ENCODE data around the gene DPP6.

The DPP6 gene

DNA sequence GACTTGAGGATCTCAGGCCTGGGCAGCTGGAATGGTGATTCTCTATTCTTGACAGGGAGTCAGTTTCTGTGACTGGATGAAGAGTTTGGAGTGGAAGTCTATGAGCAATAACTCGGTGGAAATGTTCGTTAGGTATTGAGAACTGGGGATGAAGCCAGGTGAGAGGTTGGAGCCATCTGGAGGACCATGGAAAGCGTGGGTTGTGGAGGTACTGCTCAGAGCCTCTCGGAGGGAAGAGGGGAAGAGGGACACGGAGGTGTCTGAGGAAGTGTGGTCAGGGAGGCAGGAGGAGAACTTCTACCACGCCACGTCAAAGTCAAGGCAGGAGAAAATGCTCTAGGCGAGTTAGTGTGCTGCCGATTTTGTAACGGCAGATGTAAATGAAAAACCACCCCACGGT is 430.7 kb downstream of the DPP6 start:
- DNase-seq: no peak

DNA sequence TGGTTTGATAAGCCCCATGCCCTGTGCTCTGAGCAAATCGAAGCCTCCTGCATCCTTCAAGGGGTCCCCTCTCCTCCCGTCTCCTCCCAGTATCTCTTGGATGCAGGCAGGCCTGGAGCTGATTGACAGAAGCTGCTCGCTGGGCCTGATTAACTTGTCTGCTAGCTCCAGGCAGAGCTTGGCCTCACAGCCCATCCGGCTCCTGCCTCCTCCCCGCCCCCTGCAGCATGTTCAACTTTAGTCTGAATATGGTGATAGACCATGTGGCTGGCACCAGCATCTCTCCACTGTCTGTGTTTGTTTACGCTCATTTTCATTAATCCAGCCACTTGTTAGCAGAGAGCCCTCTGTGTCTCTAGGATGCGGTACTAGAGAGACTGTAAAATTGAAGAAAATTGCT is 432.2 kb downstream of the DPP6 start:
- DNase-seq: no peak

DNA sequence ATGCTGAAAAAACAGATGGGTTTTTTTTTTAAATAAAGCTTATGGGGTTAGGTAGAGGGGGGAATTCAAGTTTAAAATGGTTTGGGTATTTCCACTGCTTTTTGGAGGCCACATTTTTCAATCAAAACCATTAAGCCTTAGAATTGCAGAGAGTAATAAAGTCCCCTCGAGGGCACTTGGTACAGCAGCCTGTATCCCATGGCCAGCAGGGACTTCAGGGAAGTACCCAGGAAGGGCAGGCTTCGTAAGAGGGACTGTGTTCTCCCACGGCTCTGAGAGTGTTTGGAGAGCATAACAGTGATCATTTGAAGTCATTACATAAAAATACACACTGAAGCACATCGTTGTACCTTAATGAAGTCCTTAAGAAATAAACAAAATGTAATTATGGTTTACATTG is 432.7 kb downstream of the DPP6 start:
- DNase-seq: no peak

DNA sequence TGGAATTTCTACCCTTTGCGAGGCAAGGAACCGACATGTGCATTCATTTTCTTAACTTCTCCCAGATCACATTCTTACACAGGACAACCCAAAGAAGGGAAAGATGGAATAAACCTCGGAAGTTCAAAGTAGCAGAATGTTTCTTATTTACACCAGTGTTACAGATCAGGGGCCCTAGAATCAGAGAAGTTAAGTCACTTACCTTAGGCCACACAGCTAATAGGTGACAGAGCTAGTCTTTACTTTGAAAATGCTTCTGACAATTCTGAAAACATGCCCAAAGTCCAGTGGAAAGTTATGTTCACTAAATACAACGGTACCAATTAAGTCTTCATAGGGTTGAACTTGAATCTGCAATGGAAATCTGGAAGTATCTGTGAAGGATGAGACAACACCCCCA is 437.7 kb downstream of the DPP6 start:
- DNase-seq: no peak

DNA sequence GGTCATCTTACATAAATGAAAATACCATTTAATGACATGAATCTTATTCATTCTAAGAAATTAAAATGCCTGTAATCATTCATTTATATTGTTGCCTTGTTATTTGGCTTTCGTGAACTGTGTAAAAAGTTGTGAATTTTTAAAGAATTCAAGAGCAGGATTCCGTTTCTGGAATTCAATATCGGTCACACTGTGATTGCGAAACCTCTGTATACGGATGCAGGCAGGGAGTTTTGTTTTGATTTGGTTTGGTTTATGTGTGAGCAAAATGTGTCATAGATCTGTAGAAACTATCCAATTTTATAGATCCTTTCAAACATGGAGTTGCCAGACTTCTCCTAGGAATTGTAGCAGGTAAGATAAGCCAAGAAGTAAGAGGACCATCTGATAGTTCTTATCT is 441.4 kb downstream of the DPP6 start:
- DNase-seq: no peak

DNA sequence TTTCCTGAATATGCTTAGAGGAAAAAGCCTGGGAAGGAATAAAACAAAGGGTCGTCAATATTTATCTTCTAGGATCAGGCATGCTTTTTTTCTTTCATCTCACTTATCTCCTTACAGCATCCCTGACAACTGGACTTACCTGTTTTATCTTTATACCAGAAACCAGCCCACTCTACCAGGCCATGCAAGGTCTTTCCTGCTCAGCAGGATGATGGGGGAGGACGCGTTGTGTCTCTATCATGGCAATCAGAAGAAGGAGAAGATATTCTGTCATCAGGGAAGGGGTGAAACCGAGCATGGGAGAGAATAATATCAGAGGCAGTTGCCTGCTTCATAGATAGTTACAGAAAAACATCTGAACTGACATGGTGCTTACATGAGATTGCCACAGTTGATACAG is 445.6 kb downstream of the DPP6 start:
- no peak for DNase-seq

DNA sequence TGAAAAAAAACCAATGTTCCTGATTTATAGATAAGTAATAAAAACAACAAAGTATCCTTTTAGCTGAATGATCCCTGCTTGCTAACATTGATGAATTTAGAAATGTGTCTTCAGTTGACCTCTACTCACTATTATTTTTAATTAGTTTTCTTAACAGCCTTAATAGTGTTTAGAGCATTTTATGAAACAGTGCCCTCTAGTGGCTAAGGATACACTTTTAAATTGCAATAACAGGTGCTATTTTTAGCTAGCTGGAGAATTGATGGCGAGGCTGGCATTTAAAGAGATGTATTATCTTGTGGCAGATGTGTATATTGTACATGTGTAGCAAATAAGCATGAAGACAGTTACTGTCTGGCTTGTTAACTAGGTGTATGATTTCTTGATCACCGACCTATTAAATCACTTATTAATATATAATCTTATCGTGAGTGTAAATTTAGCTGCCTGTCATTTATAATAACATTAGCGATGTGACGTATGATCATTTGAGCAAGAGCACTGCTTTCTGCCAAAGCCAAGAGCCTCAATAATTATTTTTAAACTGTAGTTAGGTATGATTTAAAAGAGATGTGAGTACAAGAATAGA is 451.9 kb downstream of the DPP6 start:
- no peak for DNase-seq

DNA sequence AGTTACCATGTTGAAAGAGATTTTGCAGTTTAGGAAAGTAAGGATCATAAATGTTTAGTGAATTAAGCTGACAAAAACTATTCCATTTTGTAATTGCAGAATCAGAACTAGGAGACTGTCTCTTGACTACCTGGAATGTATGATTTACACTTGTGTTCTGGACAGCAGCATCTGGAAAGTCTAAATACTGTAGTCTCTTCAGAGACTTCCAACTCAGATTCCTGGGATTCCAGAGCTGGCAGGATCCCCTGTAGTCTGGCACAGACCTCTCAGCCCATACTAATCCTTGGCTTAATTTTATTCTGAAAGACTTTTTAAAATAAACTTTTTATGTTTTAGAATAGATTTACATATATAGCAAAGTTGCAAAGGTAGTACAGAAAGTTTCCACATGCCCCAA is 452.7 kb downstream of the DPP6 start:
- peak; percentile 43 for DNase-seq

DNA sequence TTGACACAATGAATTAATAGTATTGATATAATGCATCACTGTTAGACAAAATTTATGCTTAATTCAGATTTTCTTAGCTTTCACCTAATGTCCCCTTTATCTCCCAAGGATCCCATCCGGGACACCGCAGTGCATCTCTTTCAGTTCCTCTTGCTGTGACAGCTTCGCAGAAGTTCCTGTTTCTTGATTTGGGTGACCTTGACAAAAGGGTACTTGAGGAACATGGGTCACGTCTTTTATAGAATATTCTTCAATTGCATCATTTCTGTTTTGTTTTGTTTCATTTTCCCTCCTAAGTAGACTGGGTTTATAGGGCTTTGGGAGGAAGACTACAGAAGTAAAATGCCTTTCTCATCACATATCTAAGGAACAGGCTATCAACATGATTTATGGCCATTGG is 453.2 kb downstream of the DPP6 start:
- no peak for DNase-seq

DNA sequence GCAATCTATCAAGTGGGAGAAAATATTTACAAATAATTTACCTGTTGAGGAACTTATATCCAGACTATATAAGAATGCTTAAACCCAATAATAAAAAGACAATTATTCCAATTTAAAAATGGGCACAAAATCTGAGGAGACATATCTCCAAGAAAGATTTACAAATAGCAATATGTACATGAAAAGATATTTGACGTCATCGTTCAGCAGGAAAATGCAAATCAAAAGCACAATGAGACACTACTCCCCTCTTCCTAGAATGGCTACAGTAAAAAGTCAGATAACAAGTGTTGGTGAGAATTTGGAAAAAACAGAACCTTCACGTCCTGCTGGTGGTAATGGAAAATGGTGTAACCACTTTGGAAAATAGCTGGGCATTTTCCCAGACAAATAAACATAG is 457.0 kb downstream of the DPP6 start:
- no peak for DNase-seq

DNA sequence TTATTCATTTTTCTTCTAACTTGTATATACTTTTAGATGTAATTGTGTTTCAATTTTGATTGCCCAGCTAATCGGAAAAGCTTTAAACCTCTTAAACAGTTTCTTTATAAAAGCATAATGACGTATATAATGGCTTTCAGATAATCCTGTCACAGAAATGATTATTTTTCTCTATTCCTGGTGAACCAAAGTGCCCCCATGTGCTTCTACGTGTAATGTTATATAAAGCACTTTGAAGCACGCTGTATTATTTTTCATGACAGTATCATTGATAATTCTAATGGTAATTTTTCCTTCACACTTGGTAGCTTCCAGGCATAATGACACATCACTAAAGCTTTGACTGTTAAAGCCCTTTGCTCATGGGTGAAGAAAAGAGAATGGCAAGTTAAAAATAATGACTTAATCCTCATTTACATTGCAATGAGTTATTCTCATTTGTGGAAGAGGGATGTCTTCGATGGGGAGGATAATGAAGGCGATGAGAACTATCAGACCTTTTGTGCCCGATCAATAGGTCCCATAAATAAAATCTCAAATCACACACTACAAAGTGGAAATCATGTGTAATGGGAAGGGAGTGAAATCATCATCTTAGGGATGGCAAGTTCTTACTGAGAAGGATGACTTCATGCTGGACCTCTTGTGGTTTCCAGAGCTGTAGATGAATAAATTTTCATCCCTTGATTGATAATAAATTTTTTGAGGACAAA is 460.1 kb downstream of the DPP6 start:
- no peak for DNase-seq

DNA sequence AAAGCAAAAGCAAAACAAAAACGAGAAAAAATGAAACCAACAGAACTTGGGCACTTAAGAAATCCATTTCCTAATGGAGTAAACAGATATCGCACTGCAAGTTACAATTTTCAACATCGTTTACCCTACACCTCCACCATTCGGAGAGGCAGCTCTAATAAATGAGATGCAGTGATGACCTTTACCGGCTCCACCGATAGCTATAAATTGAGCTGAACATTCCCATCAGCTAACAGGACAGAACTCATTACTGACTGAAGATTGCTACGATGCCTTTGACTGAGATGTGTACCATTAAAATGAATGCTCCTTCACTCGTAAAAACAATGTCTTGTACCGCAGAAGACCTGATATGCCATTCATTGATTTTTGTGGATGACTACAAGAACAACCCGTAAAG is 465.6 kb downstream of the DPP6 start:
- no peak for DNase-seq

DNA sequence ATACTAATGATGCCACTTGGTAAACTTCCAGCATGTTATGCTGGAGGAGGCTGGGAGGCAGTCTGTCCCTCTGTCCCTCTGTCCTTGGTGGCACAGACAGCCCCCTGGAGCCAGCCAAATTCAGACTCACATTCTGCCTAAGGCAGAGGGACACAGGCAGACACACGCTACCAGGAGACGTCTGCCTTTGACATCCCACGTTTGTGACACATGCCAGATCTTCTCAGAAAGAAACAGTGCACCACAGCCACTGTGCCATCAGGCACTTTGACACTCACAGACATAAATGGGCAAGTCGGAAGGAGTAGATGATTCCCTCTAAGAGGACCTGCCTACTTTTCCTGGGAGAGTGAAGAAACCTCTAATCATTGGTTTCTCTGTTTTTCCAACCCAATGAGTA is 467.0 kb downstream of the DPP6 start:
- DNase-seq: no peak

DNA sequence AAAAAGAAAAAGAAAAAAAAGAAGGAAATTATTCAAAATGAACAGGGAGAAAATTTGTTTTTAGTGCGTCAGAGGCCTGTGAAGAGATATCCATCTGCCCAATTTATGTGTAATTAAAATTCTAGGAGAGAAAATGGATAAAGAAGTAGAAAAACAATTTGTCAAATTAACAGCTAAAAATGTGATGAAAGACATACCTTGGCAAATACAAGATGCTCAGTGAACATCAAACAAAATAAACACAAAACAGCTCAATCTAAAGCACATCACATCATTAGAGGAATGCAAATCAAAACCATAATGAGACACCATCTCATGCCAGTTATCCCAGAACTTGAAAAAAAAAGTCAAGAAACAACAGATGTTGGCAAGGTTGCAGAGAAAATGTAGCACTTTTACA is 477.9 kb downstream of the DPP6 start:
- no peak for DNase-seq

DNA sequence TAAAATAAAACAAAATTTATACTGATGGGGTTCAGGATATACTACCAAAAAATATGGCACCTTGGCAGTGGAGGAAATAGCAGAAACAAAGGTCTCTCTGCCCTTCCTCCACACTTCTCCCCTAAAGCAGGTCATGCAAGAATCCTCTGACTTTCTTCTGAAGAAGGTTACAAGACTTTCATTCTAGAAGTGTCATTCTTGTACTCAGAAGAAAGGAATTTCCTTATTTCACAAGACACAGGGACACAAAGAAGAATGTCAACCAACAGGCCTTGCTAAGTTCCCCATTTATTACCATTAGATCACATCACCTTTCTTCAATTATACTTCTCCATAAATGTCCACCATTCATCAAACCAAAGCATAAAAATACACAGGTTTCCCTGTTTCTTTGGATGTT is 480.6 kb downstream of the DPP6 start:
- DNase-seq: no peak

DNA sequence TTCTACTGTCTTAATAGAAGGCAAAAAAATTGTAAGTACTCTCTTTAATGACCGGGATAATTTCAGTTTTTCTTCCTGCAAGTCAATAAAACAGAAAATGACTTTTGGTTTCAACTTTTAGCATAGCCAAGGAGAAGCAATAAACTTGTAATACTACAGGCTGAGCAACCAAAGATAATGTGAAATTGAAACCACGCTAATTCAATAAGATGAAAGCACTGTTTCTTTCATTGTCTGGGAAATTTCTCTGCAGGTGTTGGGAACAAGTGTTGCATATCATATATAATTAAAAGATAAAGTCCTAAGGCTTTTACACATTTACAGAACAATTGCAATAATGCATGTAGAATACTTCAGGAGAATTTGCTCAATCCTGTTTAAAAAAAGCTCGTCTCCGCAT is 488.4 kb downstream of the DPP6 start:
- no peak for DNase-seq

DNA sequence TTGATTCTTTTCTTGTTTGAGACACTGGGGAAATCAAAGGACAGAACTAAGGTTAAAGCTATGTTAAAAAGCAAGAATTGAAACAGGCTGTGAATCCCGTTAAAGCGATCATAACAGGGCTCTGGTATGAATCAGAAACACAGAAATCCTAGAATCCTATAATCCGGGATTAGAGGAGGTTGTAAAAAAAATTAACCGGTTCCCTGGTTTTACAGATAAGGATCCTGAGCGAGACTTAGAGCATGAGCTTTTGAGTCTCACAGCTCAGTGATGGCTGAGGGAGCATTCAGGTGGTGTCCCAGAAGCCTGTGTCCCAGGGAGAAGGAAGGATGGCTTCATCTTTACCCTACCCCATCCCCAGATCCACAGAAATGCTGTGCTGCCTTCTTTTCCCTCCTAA is 489.4 kb downstream of the DPP6 start:
- DNase-seq: no peak

DNA sequence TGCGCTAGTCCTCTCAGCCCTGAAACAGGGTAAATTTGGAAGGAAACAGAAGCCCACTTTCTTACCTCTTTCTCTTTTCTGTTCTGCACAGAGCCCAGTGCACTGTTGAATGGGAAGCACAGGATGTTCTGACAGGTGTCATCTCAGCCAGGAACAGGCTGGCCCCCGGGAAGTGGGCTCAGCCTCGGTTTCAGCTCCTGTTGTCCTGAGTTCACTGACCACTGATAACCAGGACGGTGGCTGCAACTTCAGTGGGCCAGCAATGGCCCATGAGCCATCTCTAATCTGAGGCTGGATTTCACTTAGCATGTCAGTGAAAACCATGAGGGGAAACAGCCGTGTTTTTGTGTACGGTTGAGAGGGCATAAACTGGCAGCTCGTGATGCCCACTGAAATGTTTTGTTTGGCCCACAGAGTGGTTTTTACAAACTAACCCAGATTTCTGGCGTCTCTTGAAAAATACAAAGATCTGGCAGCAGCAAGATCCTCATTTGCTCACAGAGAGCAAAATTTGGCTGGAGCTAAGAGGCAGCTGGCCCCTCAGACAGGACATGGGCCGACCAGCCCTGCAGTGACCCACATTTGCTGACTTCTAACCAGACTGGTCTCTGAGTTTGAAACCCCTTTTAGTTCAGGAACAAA is 494.9 kb downstream of the DPP6 start:
- no peak for DNase-seq

DNA sequence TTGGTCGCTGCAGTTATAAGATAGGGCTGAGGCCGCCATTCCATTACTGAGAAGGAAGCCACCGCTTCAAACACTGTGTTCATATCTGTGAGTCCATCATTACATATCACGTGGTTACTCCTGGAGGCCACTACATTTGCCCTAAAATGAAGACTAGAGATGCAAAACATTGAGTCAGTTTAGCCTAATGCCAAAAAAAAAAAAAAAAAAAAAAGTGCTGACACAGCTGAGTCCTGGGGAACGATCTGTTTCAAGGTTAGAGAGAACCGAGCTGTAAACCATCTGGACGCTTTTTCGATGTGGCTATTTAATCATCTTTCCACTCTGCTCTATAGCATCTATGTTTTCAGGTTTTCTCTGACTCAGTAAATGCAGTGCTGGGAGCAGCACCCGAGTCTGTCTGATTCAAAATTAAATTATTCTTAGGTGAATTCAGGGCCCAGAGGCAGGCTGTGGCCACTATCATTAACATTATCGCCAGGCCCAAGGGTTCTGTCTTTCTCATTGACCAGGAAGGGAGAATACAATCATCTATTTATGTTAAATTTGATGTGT is 501.6 kb downstream of the DPP6 start:
- no peak for DNase-seq

DNA sequence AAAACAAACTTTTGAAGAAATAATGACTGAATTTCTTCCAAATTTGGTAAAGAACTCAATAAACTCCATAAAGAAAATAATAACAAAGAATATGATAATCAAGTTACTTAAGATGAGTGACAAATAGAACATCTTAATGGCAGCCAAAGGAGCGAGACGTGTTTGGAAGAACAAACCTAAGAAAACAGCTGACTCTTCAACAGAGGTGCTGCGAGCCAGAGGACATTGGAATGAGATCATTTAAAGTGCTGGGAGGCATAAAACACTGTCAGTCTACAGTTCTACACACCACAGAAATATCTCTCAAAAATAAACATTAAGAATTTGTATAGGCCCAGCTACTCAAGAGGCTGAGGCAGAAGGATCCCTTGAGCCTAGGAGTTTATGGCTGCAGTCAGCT is 507.3 kb downstream of the DPP6 start:
- DNase-seq: no peak

DNA sequence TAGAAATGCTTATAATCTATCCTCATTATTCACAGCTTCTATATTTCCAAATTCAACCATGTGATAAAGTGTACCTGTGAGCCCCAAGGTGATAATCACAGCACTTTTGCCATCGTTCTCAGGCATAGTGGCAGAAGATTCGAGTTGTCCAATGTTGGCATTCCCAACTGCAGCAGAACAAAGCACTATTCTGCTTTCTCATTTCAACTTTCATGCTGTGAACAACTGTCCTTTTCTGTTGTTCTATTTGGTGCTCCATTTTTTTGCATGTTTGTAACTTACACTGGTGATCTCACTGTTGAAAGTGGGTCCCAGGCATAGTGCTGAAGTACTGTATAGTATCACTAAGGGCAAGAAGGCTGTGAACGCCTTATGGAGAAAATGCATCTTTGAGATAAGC is 512.5 kb downstream of the DPP6 start:
- DNase-seq: no peak

DNA sequence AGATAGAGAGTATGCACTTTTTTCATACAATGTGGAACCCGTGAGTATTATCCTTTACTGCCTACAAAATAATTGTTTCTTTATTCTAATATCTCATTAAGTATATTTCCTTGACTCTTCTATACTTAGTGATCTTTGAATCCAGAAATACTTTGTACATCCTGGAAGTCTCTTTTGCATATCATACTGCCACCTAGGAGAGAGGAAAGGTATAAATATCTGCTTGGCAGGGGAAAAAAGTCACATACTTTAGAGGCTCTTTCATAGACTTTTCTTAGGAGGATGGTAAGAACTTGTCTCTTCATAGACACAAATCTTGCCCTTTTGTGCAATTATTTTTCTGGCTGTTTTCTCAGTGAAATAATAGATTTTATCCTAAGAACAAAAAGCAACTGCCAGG is 514.7 kb downstream of the DPP6 start:
- DNase-seq: no peak

DNA sequence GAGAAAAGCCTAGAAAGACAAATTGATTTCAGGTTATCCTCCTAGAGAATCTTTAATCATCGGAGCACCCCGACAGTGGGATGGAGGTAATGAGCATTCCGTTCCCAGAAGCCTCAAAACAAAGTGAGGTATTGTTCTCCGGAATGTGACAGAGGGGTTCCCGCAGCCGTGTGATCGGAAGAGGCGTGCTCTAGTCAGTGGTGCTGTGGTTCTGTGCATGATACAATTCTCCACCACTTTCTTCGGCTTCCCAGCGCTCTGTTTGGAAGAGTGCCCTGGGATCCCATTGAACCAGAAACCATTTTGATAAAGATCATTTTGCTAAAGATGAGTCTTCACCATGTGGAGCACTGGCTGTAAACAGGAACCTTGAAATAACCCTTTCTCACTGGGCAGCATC is 516.1 kb downstream of the DPP6 start:
- no peak for DNase-seq

DNA sequence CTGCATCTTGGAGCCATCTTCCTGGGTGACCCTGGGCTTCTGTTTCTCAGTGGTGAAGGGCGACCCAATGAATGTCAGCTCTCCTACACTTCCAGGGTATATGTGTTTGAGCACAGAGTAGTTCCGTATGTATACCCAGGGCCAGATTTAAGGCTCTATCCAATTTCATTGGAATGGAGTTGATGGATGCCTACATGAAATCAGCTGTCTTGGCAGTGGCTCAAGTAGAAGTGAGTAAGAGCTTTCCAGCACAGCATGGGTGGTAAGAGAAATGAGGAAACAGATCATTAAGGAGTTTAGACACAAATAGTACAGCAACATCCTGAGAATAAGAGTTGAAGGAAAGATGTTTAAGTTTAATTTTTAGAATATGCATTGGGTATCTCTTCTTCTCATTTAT is 517.7 kb downstream of the DPP6 start:
- no peak for DNase-seq

DNA sequence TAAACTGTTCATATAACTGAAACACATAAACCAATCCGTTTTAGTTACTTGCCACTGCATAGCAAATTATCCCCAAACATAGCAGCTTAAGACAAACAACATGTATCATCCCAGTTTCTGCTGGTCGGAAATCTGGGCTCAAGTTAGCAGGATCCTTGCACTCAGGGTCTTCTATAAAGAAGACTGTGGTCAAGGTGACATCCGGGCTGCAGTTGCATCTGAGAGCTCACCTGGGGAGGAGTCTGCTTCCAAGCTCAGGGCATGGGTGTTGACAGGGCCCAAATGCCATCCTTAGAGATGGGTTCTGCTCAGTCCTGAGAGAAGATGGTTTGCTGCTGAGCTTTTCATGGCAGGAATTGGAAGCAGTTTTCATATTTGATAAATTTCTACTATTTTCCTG is 519.6 kb downstream of the DPP6 start:
- no peak for DNase-seq

Data from right forelimb (tissue), 1 donor.